Measurements from ENCODE around the gene DDC.

Gene DDC

GRCh38 chr7:50605059-50605458 is 39.9 kb upstream of the DDC start:
- no peaks in the 10 kb centered on the region for H3F3A ChIP-seq (ENCODE audit: control insufficient read depth, insufficient read depth)
- H3K9me3 ChIP-seq (ENCODE audit: control insufficient read depth, insufficient read depth, low read length) = no peaks in the 10 kb centered on the region
- H3K9me2 ChIP-seq (replicated peaks; ENCODE audit: control insufficient read depth, low read length) = no peaks in the 10 kb centered on the region
- no peaks in the 10 kb centered on the region for H3K4me1 ChIP-seq (ENCODE audit: control insufficient read depth, low read length)
- no peaks in the 10 kb centered on the region for H3K79me2 ChIP-seq (ENCODE audit: control insufficient read depth, low read length)
- no peaks in the 10 kb centered on the region for H4K20me1 ChIP-seq (ENCODE audit: control insufficient read depth, insufficient read depth, low read depth, low read length)
- no peaks in the 10 kb centered on the region for H3K36me3 ChIP-seq (ENCODE audit: control insufficient read depth, low read length)
- peaks cover 15% of the 10 kb centered on the region; the same call in 1 of the 2 replicates for H3K27me3 ChIP-seq (ENCODE audit: control insufficient read depth, low read length)
- H3K27ac ChIP-seq (ENCODE audit: low read depth, low read length) = no peak overlapping the region
- H3K4me2 ChIP-seq (ENCODE audit: low read length) = no peak overlapping the region
- TF ChIP-seq CTCF (IDR thresholded peaks at IDR 0.05; ENCODE audit: low read depth, low read length, poor library complexity, severe bottlenecking) = no peak
- no peak for TF ChIP-seq EZH2phosphoT487 (IDR thresholded peaks at IDR 0.05; ENCODE audit: borderline replicate concordance, low read length)
- no peak overlapping the region for H3K4me3 ChIP-seq (ENCODE audit: low read length)

- H3K4me2 ChIP-seq (ENCODE audit: low read length) = no peak overlapping the region
- H3K9me3 ChIP-seq (ENCODE audit: control insufficient read depth, insufficient read depth, low read length) = no peaks in the 10 kb centered on the region
- H3K79me2 ChIP-seq (ENCODE audit: control insufficient read depth, low read length) = no peaks in the 10 kb centered on the region
- no peaks in the 10 kb centered on the region for H4K20me1 ChIP-seq (ENCODE audit: control insufficient read depth, insufficient read depth, low read depth, low read length)
- H3K27me3 ChIP-seq (ENCODE audit: control insufficient read depth, low read length) = peaks cover 15% of the 10 kb centered on the region; the same call in 1 of the 2 replicates
- no peak overlapping the region for H3K27ac ChIP-seq (ENCODE audit: low read depth, low read length)
- no peaks in the 10 kb centered on the region for H3K9me2 ChIP-seq (replicated peaks; ENCODE audit: control insufficient read depth, low read length)
- H3K36me3 ChIP-seq (ENCODE audit: control insufficient read depth, low read length) = no peaks in the 10 kb centered on the region
- no peaks in the 10 kb centered on the region for H3K4me1 ChIP-seq (ENCODE audit: control insufficient read depth, low read length)
- H3F3A ChIP-seq (ENCODE audit: control insufficient read depth, insufficient read depth) = no peaks in the 10 kb centered on the region
- H3K4me3 ChIP-seq (ENCODE audit: low read length) = no peak overlapping the region
- TF ChIP-seq CTCF (IDR thresholded peaks at IDR 0.05; ENCODE audit: low read depth, low read length, poor library complexity, severe bottlenecking) (no peak), EZH2phosphoT487 (IDR thresholded peaks at IDR 0.05; ENCODE audit: borderline replicate concordance, low read length) (no peak)
These were observed 38.1 kb upstream of the DDC start for GRCh38 chr7:50603287-50603686.

- H3K79me2 ChIP-seq (ENCODE audit: control insufficient read depth, low read length) = no peaks in the 10 kb centered on the region
- no peaks in the 10 kb centered on the region for H3K9me2 ChIP-seq (replicated peaks; ENCODE audit: control insufficient read depth, low read length)
- no peak overlapping the region for H3K27ac ChIP-seq (ENCODE audit: low read depth, low read length)
- H3K9me3 ChIP-seq (ENCODE audit: control insufficient read depth, insufficient read depth, low read length) = no peaks in the 10 kb centered on the region
- no peaks in the 10 kb centered on the region for H3K36me3 ChIP-seq (ENCODE audit: control insufficient read depth, low read length)
- no peaks in the 10 kb centered on the region for H4K20me1 ChIP-seq (ENCODE audit: control insufficient read depth, insufficient read depth, low read depth, low read length)
- no peaks in the 10 kb centered on the region for H3K4me1 ChIP-seq (ENCODE audit: control insufficient read depth, low read length)
- peaks cover 33% of the 10 kb centered on the region for H3K27me3 ChIP-seq (ENCODE audit: control insufficient read depth, low read length)
- no peak overlapping the region for H3K4me3 ChIP-seq (ENCODE audit: low read length)
- no peak overlapping the region for H3K4me2 ChIP-seq (ENCODE audit: low read length)
- no peaks in the 10 kb centered on the region for H3F3A ChIP-seq (ENCODE audit: control insufficient read depth, insufficient read depth)
- TF ChIP-seq EZH2phosphoT487 (IDR thresholded peaks at IDR 0.05; ENCODE audit: borderline replicate concordance, low read length) (no peak), CTCF (IDR thresholded peaks at IDR 0.05; ENCODE audit: low read depth, low read length, poor library complexity, severe bottlenecking) (no peak)
These were observed 34.2 kb upstream of the DDC start for GRCh38 chr7:50599385-50599784.
